HEK293 (cell line): Measurements from ENCODE around the gene GPR35.

ENCODE experiments used
- ZFP37 ChIP-seq: fragments of 450-650 bp; formaldehyde crosslinking; IDR thresholded peaks from 2 replicates; pipeline ENCODE4 v1.5.1; 2016; ENCODE audit warnings: missing biosample characterization, missing genetic modification characterization
- ZNF239 ChIP-seq: fragments of 450-650 bp; formaldehyde crosslinking; IDR thresholded peaks from 2 replicates; pipeline ENCODE4 v1.5.1; 2016; ENCODE audit warnings: missing biosample characterization, missing genetic modification characterization
- ZNF707 ChIP-seq: fragments of 450-650 bp; formaldehyde crosslinking; IDR thresholded peaks from 2 replicates; pipeline ENCODE4 v1.5.1; 2016; ENCODE audit warnings: missing biosample characterization, missing genetic modification characterization
- ZNF830 ChIP-seq: fragments of 450-650 bp; IDR thresholded peaks from 2 replicates; pipeline ENCODE4 v1.5.0; 2018; ENCODE audit warnings: missing biosample characterization, missing genetic modification characterization, low read depth, mild to moderate bottlenecking, moderate library complexity
- ZSCAN30 ChIP-seq: fragments of 450-650 bp; IDR thresholded peaks from 2 replicates; pipeline ENCODE4 v1.5.1; 2018; ENCODE audit warnings: missing biosample characterization, mild to moderate bottlenecking, missing genetic modification characterization, moderate library complexity
- TF ChIP-seq, protein P1 (sequence below): fragments of 450-650 bp; formaldehyde crosslinking; IDR thresholded peaks from 2 replicates; pipeline ENCODE4 v1.5.1; 2016; ENCODE audit warnings: missing biosample characterization, missing genetic modification characterization
- TF ChIP-seq, protein P2 (sequence below): fragments of 450-650 bp; formaldehyde crosslinking; IDR thresholded peaks from 2 replicates; pipeline ENCODE4 v1.5.1; 2016; ENCODE audit warnings: missing biosample characterization, missing genetic modification characterization
- TF ChIP-seq, protein P3 (sequence below): fragments of 450-650 bp; formaldehyde crosslinking; IDR thresholded peaks from 2 replicates; pipeline ENCODE4 v1.5.1; 2016; ENCODE audit warnings: missing biosample characterization, missing genetic modification characterization
- TF ChIP-seq, protein P4 (sequence below): fragments of 450-650 bp; formaldehyde crosslinking; IDR thresholded peaks from 2 replicates; pipeline ENCODE4 v1.5.1; 2017; ENCODE audit warnings: missing biosample characterization, mild to moderate bottlenecking, missing genetic modification characterization, moderate library complexity

DNA sequence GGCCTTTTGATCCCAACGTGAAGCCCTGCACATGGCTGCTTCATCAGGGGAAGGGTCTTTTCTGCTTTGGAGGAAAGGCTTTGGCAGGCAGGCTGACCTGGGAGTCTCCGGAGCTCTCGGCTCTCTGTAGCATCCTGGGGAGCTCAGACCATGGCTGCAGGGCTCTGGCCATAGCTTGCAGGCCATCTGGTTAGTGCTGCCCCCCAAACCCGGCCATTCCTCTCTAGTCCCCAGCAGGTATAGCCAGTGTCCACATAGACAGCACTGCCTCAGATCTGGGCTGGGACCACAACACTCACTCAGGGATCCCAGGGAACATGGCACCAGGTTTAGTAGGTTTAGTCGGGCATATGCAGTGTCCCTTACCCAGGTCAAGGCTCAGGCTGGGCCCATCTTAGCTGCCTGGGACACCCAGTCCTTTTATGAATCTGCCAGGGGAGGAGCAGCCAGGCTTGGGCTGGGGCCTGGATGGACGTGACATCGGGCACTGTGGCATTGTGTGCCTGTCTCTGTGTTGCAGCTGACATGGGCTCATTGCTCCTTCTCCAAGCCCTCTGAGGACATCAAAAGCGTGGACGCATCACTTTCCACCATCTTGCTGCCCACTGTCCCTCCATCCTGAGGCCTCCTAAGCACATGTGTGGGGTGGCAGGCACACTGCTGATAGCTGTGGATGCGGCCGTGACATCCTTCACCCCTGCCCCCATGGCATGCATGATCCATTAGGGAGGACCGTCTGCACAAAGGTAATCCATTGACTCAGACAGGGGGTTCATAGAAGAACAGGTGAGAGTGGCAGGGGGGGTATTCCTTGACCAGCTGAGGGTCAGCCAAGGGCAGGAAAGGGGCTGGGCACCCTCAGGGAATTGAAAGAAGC, 19.2 kb upstream of the GPR35 start:
- TF ChIP-seq, protein P1, sequence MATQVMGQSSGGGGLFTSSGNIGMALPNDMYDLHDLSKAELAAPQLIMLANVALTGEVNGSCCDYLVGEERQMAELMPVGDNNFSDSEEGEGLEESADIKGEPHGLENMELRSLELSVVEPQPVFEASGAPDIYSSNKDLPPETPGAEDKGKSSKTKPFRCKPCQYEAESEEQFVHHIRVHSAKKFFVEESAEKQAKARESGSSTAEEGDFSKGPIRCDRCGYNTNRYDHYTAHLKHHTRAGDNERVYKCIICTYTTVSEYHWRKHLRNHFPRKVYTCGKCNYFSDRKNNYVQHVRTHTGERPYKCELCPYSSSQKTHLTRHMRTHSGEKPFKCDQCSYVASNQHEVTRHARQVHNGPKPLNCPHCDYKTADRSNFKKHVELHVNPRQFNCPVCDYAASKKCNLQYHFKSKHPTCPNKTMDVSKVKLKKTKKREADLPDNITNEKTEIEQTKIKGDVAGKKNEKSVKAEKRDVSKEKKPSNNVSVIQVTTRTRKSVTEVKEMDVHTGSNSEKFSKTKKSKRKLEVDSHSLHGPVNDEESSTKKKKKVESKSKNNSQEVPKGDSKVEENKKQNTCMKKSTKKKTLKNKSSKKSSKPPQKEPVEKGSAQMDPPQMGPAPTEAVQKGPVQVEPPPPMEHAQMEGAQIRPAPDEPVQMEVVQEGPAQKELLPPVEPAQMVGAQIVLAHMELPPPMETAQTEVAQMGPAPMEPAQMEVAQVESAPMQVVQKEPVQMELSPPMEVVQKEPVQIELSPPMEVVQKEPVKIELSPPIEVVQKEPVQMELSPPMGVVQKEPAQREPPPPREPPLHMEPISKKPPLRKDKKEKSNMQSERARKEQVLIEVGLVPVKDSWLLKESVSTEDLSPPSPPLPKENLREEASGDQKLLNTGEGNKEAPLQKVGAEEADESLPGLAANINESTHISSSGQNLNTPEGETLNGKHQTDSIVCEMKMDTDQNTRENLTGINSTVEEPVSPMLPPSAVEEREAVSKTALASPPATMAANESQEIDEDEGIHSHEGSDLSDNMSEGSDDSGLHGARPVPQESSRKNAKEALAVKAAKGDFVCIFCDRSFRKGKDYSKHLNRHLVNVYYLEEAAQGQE (tag by site-specific recombination) = no peak
- TF ChIP-seq ZNF707 (tag by site-specific recombination) (no peak), ZNF239 (tag by site-specific recombination) (no peak), ZNF830 (no peak), ZFP37 (tag by site-specific recombination) (no peak), ZSCAN30 (tag by site-specific recombination) (no peak)
- TF ChIP-seq, protein P2, sequence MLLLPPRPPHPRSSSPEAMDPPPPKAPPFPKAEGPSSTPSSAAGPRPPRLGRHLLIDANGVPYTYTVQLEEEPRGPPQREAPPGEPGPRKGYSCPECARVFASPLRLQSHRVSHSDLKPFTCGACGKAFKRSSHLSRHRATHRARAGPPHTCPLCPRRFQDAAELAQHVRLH = no peak
- TF ChIP-seq, protein P3, sequence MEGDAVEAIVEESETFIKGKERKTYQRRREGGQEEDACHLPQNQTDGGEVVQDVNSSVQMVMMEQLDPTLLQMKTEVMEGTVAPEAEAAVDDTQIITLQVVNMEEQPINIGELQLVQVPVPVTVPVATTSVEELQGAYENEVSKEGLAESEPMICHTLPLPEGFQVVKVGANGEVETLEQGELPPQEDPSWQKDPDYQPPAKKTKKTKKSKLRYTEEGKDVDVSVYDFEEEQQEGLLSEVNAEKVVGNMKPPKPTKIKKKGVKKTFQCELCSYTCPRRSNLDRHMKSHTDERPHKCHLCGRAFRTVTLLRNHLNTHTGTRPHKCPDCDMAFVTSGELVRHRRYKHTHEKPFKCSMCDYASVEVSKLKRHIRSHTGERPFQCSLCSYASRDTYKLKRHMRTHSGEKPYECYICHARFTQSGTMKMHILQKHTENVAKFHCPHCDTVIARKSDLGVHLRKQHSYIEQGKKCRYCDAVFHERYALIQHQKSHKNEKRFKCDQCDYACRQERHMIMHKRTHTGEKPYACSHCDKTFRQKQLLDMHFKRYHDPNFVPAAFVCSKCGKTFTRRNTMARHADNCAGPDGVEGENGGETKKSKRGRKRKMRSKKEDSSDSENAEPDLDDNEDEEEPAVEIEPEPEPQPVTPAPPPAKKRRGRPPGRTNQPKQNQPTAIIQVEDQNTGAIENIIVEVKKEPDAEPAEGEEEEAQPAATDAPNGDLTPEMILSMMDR (tag by site-specific recombination) = no peak
- TF ChIP-seq, protein P4, sequence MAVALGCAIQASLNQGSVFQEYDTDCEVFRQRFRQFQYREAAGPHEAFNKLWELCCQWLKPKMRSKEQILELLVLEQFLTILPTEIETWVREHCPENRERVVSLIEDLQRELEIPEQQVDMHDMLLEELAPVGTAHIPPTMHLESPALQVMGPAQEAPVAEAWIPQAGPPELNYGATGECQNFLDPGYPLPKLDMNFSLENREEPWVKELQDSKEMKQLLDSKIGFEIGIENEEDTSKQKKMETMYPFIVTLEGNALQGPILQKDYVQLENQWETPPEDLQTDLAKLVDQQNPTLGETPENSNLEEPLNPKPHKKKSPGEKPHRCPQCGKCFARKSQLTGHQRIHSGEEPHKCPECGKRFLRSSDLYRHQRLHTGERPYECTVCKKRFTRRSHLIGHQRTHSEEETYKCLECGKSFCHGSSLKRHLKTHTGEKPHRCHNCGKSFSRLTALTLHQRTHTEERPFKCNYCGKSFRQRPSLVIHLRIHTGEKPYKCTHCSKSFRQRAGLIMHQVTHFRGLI = no peak
